Naive B cell (primary cell): ENCODE results near the gene RNF41. TPM values are rescaled to one million over a fixed set of nuclear protein-coding genes. Genes with fewer than 3 reads are reported as not detected.
"Not testable (repeated sequence)": the region's sequence is repeated elsewhere in the genome, so short reads cannot be mapped to it uniquely, and the experiment has no call there.

ENCODE experiments used
- ATAC-seq, 2 donors: fragments of 150-1000 bp; cut with Tn5 transposase; 2 replicates each; pipeline ENCODE4 v1.10.0; 2021; ENCODE audit warnings: low read depth in 2 of 2, mild to moderate bottlenecking in 2 of 2, moderate library complexity in 2 of 2
- DNase-seq: peaks from one replicate; pipeline ENCODE4 v3.0.0; 2022
- H3K27ac Mint-ChIP-seq, 6 donors: one replicate each; pipeline ENCODE4 v1.8.0; 2020 to 2022; ENCODE audit warnings: mild to moderate bottlenecking in 6 of 6, mixed read lengths in 6 of 6, moderate library complexity in 5 of 6, inconsistent platforms in 2 of 6
- H3K27me3 Mint-ChIP-seq, 3 donors: one replicate each; pipeline ENCODE4 v1.8.0; 2021 to 2022; ENCODE audit warnings: mixed read lengths in 3 of 3, mild to moderate bottlenecking in 1 of 3
- H3K36me3 Mint-ChIP-seq, 2 donors: one replicate each; pipeline ENCODE4 v1.8.0; 2020 to 2022; ENCODE audit warnings: mixed read lengths in 2 of 2, inconsistent platforms in 1 of 2, mild to moderate bottlenecking in 1 of 2
- H3K4me1 Mint-ChIP-seq, 3 donors: one replicate each; pipeline ENCODE4 v1.8.0; 2020 to 2022; ENCODE audit warnings: mixed read lengths in 3 of 3, inconsistent platforms in 1 of 3, mild to moderate bottlenecking in 1 of 3, moderate library complexity in 1 of 3
- H3K4me3 Mint-ChIP-seq, 8 donors: one replicate each; pipeline ENCODE4 v1.8.0; 2020 to 2022; ENCODE audit warnings: mild to moderate bottlenecking in 8 of 8, mixed read lengths in 8 of 8, moderate library complexity in 8 of 8, inconsistent platforms in 2 of 8
- H3K9me3 Mint-ChIP-seq, 7 donors: one replicate each; pipeline ENCODE4 v1.8.0; 2020 to 2022; ENCODE audit warnings: mixed read lengths in 7 of 7, mild to moderate bottlenecking in 5 of 7, inconsistent platforms in 2 of 7, moderate library complexity in 1 of 7
- polyA plus RNA-seq, 6 donors: library from polyadenylated mRNA; unstranded; fragments of 300-500 nt; fragmentation: Illumina TruSeq; gene quantifications; one replicate each; pipeline ENCODE4 v1.2.3, GENCODE V29; 2021; ENCODE audit warnings: low read depth in 6 of 6

The RNF41 gene
- polyA plus RNA-seq, 6 donors from 2014 or later, result 95.2 to 136 (median 109) TPM

- DNase-seq (peak; percentile 84), ATAC-seq (peak; percentile 69 to 74)
- peaks cover 49 to 66% (median 55%) of the 10 kb centered on the region in 3 donors for H3K4me1 Mint-ChIP-seq
- peak overlapping the region; percentile 96 to 100 (median 98) for H3K27ac Mint-ChIP-seq
- H3K27me3 Mint-ChIP-seq, result no peaks in the 10 kb centered on the region
- peak overlapping the region; percentile 90 to 100 (median 98) for H3K4me3 Mint-ChIP-seq
- peaks cover 0 to 28% of the 10 kb centered on the region in 2 donors for H3K36me3 Mint-ChIP-seq
- no peaks in the 10 kb centered on the region for H3K9me3 Mint-ChIP-seq
Measured at GRCh38 chr12:56157201-56158028, 64.3 kb downstream of the RNF41 start.

DNA sequence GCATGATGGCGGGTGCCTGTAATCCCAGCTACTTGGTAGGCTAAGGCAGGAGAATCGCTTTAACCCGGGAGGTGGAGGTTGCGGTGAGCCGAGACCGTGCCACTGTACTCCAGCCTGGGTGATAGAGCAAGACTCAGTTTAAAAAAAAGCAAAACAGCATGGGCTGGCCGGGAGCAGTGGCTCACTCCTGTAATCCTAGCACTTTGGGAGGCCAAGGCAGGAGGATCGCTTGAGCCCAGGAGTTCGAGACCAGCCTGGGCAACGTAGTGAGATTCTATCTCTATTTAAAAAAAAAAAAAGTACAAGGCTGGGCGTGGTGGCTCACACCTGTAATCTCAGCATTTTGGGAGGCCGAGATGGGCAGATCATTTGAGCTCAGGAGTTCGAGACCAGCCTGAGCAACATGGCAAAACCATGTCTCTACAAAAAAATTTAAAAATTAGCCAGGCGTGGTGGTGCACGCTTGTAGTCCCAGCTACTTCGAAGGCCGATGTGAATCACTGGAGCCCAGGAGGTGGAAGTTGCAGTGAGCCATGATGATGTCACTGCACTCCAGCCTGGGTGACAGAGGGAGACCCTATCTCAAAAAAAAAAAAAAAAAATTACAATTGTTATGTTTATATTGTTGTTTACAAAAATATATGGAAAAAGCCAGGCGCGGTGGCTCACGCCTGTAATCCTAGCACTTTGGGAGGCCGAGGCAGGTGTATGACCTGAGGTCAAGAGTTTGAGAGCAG lies 65.1 kb downstream of the RNF41 start:
- H3K9me3 Mint-ChIP-seq, result not testable (repeated sequence)
- peaks cover 0 to 27% of the 10 kb centered on the region in 2 donors for H3K36me3 Mint-ChIP-seq

GRCh38 chr12:56155256-56155845 lies 66.4 kb downstream of the RNF41 start:
- no peak for ATAC-seq
- Mint-ChIP-seq H3K9me3 (no peaks in the 10 kb centered on the region), H3K27ac (peak overlapping the region in 4 of 6 donors; percentile 14 to 74 (median 22)), H3K27me3 (no peaks in the 10 kb centered on the region), H3K4me3 (peak overlapping the region; percentile 48 to 100 (median 91)), H3K36me3 (peaks cover 0 to 14% of the 10 kb centered on the region in 2 donors), H3K4me1 (peaks cover 48 to 72% (median 55%) of the 10 kb centered on the region in 3 donors)
- no peak for DNase-seq

More for the DNA sequence above, 65.1 kb downstream of the RNF41 start:
- not testable (repeated sequence) for DNase-seq, H3K27me3 Mint-ChIP-seq, ATAC-seq
- Mint-ChIP-seq H3K27ac (peak overlapping the region in 5 of 6 donors; percentile 96 to 100 (median 98)), H3K4me3 (peak overlapping the region; percentile 90 to 100 (median 98)), H3K4me1 (peaks cover 56 to 74% (median 63%) of the 10 kb centered on the region in 3 donors)

GRCh38 chr12:56154818-56155217 lies 66.9 kb downstream of the RNF41 start:
- peak overlapping the region in 7 of 8 donors; percentile 56 to 99 (median 90) for H3K4me3 Mint-ChIP-seq
- no peaks in the 10 kb centered on the region for H3K27me3 Mint-ChIP-seq
- DNase-seq (no peak), ATAC-seq (no peak)
- H3K36me3 Mint-ChIP-seq, result peaks cover 0 to 9% of the 10 kb centered on the region in 2 donors
- peaks cover 43 to 67% (median 50%) of the 10 kb centered on the region in 3 donors for H3K4me1 Mint-ChIP-seq
- H3K27ac Mint-ChIP-seq, result peak overlapping the region in 2 of 6 donors; percentile 6 to 72
- no peaks in the 10 kb centered on the region for H3K9me3 Mint-ChIP-seq

GRCh38 chr12:56154246-56154771 lies 67.4 kb downstream of the RNF41 start:
- Mint-ChIP-seq H3K36me3 (peaks cover 0 to 8% of the 10 kb centered on the region in 2 donors), H3K4me1 (peaks cover 38 to 62% (median 45%) of the 10 kb centered on the region in 3 donors), H3K9me3 (no peaks in the 10 kb centered on the region), H3K27ac (peak overlapping the region in 1 of 6 donors; percentile 42), H3K4me3 (peak overlapping the region in 6 of 8 donors; percentile 49 to 98 (median 80)), H3K27me3 (no peaks in the 10 kb centered on the region)
- no peak for ATAC-seq
- DNase-seq, result no peak

GRCh38 chr12:56153678-56154065 lies 68.0 kb downstream of the RNF41 start:
- Mint-ChIP-seq H3K4me1 (peaks cover 31 to 55% (median 38%) of the 10 kb centered on the region in 3 donors), H3K36me3 (peaks cover 0 to 8% of the 10 kb centered on the region in 2 donors), H3K4me3 (peak overlapping the region; percentile 42 to 97 (median 88)), H3K27ac (peak overlapping the region in 1 of 6 donors; percentile 30), H3K27me3 (no peaks in the 10 kb centered on the region), H3K9me3 (no peaks in the 10 kb centered on the region)
- DNase-seq, result no peak
- ATAC-seq, result no peak

DNA sequence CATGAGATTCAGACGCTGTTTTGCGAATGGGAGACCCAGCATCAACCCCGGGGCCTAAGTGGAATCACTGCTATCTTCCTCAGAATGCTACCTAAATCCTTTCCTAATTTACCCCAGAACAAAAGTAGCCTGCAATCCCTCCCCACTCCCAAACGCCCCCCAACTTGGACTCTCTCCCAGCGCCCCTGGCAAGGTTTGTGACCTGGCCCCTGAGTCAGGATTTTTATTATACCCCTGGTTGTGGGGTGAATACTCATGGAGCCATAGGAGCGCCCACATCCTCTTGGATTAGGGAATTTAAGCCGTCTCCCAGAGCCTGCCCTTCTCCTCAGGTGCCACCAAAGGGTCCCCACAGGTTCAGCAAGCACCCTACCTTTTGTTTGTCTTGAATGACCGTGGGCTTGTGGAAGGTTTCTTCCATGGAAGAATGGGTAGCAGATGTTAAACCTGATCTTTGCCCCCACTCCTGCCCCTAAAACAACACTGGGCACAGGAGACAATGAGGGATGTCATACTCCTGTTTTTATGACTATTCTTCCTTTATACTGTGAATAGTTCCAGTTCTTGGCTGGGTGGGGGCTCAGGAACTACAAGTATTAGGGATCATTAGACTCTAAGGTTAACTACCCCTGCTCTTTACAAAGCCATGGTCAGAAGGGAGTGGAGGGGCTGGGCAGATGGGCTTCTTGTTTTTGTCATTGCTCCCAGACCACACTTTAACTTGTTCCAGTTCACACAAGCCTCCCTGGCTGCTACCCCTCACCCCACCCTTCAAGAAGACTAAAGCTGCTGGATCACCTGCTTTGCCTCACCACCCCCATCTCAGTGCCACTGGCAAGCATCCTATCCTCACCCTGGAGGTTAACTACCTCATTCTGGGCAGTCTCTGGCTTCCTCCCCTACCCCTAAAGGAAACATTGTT lies 68.7 kb downstream of the RNF41 start:
- no peak for DNase-seq
- no peaks in the 10 kb centered on the region for H3K9me3 Mint-ChIP-seq
- H3K4me1 Mint-ChIP-seq, result peaks cover 26 to 50% (median 37%) of the 10 kb centered on the region in 3 donors
- peak overlapping the region in 5 of 6 donors; percentile 53 to 97 (median 95) for H3K27ac Mint-ChIP-seq
- H3K36me3 Mint-ChIP-seq, result peaks cover 0 to 2% of the 10 kb centered on the region in 2 donors
- peak overlapping the region; percentile 81 to 97 (median 92) for H3K4me3 Mint-ChIP-seq
- no peak for ATAC-seq
- no peaks in the 10 kb centered on the region for H3K27me3 Mint-ChIP-seq

Other genes starting within 250 kb of the RNF41 start
- 10 to 100 TPM; 58.4 to 77.7 (median 68.8) TPM for gene RAB5B, start 247.8 kb downstream of the RNF41 start, polyA plus RNA-seq
- under 1 TPM in 4 of 6 donors, not detected in 2; 0.18 to 0.58 (median 0.31) TPM for gene SUOX, start 224.6 kb downstream of the RNF41 start, polyA plus RNA-seq
- under 1 TPM in 5 of 6 donors, not detected in 1; 0.14 to 0.32 (median 0.25) TPM for gene IKZF4, start 200.9 kb downstream of the RNF41 start, polyA plus RNA-seq
- 100 to 1,000 TPM; 199 to 764 (median 532) TPM for gene RPS26, start 180.0 kb downstream of the RNF41 start, polyA plus RNA-seq
- gene ERBB3, start 141.8 kb downstream of the RNF41 start, polyA plus RNA-seq, result not detected
- gene PA2G4, start 117.4 kb downstream of the RNF41 start, polyA plus RNA-seq, result 100 to 1,000 TPM; 124 to 141 (median 132) TPM
- 1,000 to 10,000 TPM; 5,503 to 9,903 (median 8,851) TPM for gene RPL41, start 105.3 kb downstream of the RNF41 start, polyA plus RNA-seq
- gene ZC3H10, start 103.7 kb downstream of the RNF41 start, polyA plus RNA-seq, result 1 to 10 TPM; 1.0 to 7.8 (median 3.4) TPM
- gene ESYT1, start 93.7 kb downstream of the RNF41 start, polyA plus RNA-seq, result 100 to 1,000 TPM; 145 to 293 (median 196) TPM
- 10 to 100 TPM; 14.2 to 35.1 (median 20.2) TPM for gene MYL6B, start 69.3 kb downstream of the RNF41 start, polyA plus RNA-seq
- 1,000 to 10,000 TPM; 1,680 to 2,679 (median 1,914) TPM for gene MYL6, start 63.6 kb downstream of the RNF41 start, polyA plus RNA-seq
- 100 to 1,000 TPM in 1 of 6 donors, 10 to 100 TPM in 5; 33.3 to 112 (median 64.8) TPM for gene SMARCC2, start 32.4 kb downstream of the RNF41 start, polyA plus RNA-seq
- 1 to 10 TPM in 5 of 6 donors, under 1 TPM in 1; 0.73 to 5.7 (median 3.9) TPM for gene NABP2, start 2.4 kb upstream of the RNF41 start, polyA plus RNA-seq
- gene SLC39A5, start 8.1 kb upstream of the RNF41 start, polyA plus RNA-seq, result not detected
- gene ANKRD52, start 36.5 kb upstream of the RNF41 start, polyA plus RNA-seq, result 10 to 100 TPM in 3 of 6 donors, 1 to 10 TPM in 3; 2.3 to 13.2 (median 8.0) TPM
- gene COQ10A, start 45.0 kb upstream of the RNF41 start, polyA plus RNA-seq, result 10 to 100 TPM in 5 of 6 donors, 1 to 10 TPM in 1; 9.5 to 16.6 (median 14.2) TPM
- 10 to 100 TPM; 60.8 to 88.7 (median 72.1) TPM for gene CS, start 78.4 kb upstream of the RNF41 start, polyA plus RNA-seq
- gene CNPY2, start 94.1 kb upstream of the RNF41 start, polyA plus RNA-seq, result 100 to 1,000 TPM; 134 to 210 (median 152) TPM
- 10 to 100 TPM in 5 of 6 donors, 1 to 10 TPM in 1; 10.0 to 15.3 (median 13.6) TPM for gene PAN2, start 112.1 kb upstream of the RNF41 start, polyA plus RNA-seq
- 10 to 100 TPM in 4 of 6 donors, 1 to 10 TPM in 2; 8.0 to 15.6 (median 12.9) TPM for gene IL23A, start 117.0 kb upstream of the RNF41 start, polyA plus RNA-seq
- gene STAT2, start 138.2 kb upstream of the RNF41 start, polyA plus RNA-seq, result 100 to 1,000 TPM; 119 to 150 (median 131) TPM
- gene APOF, start 140.9 kb upstream of the RNF41 start, polyA plus RNA-seq, result not detected
- 10 to 100 TPM; 16.8 to 30.5 (median 25.8) TPM for gene TIMELESS, start 227.5 kb upstream of the RNF41 start, polyA plus RNA-seq
- not detected for gene MIP, start 232.7 kb upstream of the RNF41 start, polyA plus RNA-seq
- 1 to 10 TPM in 5 of 6 donors, under 1 TPM in 1; 0.59 to 2.6 (median 2.0) TPM for gene SPRYD4, start 246.7 kb upstream of the RNF41 start, polyA plus RNA-seq